ENCODE measurements around the gene SLC16A13.
A peak's percentile ranks its signal among the peaks of the same experiment; 100 is the strongest.
"Not testable (repeated sequence)": the region's sequence is repeated elsewhere in the genome, so short reads cannot be mapped to it uniquely, and the experiment has no call there.

The SLC16A13 gene

DNA sequence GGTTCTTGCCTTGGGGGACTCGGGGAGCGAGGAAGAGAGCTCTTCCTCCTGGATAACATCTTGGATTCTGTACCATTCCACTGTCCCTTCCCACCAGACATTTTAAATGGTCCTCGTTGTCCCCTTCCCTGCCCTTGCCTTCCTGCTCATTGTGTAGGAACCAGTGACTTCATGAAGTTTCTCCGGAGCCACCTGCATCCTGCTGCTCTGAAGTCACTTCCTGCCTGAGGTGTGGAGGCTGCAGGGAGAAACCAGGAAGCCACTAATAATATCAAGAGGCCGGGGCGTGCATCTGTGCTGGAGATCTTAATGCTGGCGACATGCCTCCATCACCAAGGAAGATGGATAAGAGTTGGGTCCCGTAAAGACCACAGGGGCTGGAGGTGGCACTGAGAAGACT is 6.2 kb upstream of the SLC16A13 start:
- DNase-seq: peak in 1 of 4 experiments; percentile 17

DNA sequence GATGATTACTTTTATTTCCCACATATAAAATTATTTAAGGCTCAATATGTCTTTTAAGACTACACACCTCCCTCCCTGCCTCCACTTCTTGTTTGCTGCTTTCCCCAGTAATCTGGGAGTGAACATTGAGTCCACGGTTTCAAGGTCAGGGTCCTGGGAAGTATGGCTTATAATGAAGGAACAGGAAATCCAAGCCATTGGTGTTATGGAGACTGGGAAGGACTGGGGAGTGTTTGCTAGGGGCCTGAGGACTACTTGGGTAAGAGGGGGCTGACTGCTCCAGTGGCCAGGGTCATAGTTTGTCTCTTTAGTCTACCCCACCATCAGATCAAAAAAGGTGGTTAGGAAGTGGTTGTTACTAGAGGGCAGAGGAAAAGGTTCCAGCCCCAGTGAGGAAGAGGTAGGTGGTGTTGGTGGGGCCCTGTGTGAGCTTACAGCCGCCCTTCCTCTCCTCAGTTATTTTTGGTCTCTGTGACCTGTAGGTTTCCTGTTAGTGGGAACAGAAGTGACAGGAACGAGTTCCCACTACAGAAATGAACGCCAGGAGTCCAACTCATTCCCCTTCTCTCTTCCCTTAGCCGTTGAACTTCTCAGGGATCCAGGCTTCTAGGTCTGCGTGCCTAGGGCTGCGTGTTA is 742 bp upstream of the SLC16A13 start:
- DNase-seq: peak in 1 of 4 experiments; percentile 45

DNA sequence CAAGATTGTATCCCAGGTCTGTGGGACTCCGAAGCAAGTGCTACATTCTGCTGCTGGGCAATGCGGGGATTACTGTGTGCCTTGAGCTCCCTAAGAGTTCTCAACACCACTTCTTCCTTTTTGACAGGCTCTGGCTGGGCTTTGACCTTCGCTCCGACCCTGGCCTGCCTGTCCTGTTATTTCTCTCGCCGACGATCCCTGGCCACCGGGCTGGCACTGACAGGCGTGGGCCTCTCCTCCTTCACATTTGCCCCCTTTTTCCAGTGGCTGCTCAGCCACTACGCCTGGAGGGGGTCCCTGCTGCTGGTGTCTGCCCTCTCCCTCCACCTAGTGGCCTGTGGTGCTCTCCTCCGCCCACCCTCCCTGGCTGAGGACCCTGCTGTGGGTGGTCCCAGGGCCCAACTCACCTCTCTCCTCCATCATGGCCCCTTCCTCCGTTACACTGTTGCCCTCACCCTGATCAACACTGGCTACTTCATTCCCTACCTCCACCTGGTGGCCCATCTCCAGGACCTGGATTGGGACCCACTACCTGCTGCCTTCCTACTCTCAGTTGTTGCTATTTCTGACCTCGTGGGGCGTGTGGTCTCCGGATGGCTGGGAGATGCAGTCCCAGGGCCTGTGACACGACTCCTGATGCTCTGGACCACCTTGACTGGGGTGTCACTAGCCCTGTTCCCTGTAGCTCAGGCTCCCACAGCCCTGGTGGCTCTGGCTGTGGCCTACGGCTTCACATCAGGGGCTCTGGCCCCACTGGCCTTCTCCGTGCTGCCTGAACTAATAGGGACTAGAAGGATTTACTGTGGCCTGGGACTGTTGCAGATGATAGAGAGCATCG is 2.4 kb downstream of the SLC16A13 start:
- no peak for DNase-seq

DNA sequence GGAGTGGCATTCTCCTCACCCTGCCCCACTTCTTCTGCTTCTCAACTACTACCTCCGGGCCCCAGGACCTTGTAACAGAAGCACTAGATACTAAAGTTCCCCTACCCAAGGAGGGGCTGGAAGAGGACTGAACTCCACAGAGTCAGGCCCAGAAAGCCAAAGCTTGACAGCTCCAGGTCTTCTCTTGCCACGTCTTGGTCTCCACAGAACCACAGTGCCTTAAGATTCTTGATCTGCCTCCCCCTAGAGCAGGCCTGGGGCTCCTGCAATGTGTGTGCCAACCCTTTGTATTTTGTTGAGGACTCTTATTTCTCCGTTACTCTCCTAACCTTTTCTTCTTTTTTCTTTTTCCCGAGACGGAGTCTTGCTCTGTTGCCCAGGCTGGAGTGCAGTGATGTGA is 4.0 kb downstream of the SLC16A13 start:
- DNase-seq: no peak

DNA sequence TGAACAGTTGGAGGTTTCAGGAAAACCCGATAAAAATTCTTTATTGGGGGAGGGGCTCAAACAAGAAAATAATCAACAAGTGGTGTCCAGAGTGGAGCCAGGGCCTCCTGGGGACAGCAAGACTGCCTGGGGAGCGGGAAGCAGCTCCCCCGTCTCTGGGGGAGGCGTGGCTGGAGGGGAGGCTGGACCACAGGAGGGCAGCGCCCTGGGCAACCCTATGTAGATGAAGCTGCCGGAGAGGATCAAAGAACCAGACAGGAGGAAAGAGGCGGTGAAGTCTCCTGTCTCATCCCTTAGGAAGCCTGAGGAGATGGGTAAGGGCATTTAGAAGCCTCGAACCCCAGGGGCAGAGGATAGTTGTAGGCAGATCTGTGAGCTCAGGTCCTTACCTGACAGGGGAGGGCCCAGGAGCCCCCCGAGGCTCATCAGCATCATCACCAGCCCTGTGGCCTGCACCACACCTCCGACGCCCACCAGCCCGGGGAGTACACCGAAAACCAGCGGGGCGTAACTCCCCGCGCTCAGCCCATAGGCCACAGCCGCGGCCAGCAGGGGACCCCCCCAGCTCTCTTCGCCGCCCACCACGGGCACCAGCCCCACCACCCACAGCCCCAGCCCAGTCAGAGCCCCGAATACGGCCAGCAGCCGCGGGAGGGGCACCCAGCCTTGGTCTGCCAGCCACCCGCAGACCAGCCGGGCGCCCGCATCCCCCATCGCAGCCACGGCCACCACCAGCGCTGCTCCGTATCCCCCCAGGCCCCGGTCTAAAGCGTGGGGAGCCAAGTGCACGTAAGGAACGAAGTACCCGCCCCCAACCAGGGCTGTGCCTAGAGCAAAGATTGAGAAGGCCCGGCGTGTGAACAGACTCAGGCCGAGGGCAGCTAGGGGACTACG is 6.0 kb downstream of the SLC16A13 start:
- DNase-seq: no peak

DNA sequence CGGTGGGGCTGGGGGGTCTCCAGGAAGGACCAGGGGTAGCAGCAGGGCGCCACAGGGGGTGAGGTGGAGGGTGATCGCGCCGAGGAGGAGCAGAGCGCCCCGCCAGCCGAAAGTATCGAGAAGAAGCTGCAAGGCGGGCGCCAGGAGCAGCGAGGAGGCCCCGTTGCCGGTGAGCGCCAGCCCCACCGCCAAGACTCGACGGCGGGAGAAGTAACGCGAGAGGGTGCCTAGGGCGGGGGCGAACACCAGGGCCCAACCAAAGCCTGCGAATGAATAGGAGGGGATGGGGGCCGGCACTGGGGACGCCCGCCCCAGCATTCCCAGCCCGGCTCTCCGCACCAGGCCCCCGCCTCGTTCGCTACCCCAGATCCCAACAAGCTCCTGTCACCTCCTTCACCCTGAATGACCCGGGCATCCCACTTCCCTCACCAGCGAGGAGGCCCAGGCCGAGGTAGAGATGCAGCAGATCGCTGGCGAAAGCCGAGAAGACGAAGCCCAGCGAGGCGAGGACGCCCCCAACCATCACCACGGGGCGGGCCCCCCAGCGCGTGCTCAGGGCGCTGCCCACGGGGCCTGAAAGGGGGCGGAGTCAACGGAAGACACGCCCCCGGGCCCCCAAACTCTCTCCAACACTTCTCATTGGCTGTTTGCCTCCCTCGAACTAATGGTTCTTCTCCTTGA is 6.8 kb downstream of the SLC16A13 start:
- peak in 3 of 4 experiments; percentile 19 to 47 (median 24) for DNase-seq

DNA sequence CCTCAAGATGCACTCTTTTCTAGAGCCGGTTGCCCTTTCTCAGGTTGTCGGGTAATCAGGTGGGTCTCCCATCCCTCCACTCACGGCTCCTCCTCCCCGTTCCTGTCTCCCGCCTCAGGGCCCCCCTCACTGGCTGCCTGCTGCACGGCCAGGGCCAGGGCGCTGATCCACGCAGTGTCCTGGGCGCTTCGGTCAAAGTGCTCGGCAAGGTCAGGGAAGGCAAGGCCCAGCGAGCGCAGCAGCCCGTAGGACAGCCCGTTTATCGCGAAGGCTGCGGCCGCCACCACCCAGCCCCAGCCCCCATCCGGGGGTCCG is 7.3 kb downstream of the SLC16A13 start:
- DNase-seq: peak in 1 of 4 experiments; percentile 27

DNA sequence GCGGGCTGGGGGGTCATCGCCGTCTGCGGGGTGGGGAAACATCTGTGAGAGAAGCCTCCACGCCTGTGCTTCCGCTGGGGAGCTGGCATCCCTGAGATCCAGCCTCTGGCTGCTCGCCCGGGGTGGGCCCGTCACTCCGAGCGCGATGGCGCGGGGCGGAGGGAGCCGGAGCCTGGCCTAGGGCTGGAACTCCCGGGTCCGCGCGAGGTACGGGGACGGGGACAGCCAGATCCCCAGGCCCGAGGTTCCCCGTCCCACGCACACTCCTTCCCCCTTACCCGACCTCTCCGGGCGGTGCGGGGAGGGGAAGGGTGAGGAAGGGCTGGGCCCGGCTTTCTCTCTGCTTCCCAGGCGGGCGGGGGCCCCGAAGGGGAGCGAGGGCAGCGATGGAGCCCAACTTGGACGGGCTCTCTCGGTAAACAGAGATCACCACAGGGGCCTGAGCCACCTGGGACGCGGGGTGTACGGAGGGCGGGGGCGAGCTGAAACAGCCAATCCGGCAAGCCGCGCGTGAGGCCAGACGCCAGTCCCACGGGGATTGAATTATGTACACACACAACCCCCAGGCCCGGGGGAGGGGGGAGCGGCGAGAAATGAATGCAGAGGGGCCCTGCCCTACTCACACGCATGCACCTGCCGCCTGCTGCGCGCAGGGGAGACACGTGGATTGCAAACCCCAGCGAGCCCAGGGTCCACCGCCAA is 7.8 kb downstream of the SLC16A13 start, which contains the start of gene SLC16A11:
Gene SLC16A11, minus strand, starts transcription at position 596 of the 702 bp plus-strand sequence. Its CDS starts 579 bp downstream, at position 17.
- DNase-seq: peak in 1 of 4 experiments; percentile 21

DNA sequence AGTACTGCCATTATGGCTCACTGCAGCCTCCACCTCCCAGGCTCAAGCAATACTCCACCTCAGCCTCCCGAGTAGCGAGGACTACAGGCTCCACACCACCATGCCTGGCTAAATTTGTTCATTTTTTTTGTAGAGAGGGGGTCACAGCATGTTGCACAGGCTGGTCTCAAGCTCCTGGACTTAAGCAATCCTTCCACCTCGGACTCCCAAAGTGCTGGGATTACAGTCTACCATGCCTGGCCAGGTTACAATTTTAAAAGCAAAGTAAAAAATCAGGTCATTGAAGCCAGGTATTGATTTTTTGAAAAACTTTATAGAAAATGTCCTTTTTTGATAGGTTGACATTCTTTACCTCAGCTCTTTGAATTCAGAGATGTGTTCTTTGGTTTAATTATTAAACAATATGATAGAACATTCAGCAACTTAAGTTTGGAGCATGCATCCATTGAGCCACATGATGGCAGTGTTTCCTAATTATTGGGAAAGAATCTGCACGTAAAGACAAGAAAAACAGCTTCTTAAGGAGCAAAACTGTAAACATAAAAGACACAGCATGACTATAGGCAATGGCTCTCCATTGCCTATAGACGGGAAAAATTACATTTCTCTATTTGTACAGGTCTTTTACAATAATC is 9.8 kb downstream of the SLC16A13 start:
- no peak for DNase-seq

DNA sequence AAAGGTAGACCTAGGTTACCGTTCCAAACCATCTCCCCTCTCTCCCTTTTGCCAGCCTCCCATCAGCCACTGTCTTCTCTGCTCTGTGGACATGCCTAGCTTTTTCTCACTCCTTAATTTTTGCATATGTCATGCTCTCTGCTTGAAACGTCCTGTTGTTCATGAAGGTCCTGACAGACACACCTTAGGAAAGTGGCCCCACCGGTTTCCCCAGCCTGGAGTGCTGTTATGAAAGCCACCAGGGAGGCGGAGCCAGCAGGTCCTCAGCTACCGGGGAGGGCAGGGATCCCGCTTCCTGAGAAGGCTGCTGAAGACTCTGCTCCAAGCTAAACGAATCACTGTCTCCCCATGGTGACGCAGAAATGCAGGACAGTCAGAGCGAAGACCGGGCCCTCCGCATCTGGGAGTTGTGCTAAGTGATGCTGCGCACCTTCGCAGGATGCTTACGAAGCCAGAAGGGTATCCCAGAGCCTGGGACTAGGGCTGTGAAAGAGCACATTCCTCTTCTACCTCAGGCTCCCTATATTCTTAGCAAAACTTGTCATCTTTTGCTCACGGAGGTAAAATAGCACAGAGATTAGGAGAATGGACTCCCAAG is 10.4 kb downstream of the SLC16A13 start:
- DNase-seq: peak in 2 of 4 experiments; percentile 17 to 21

DNA sequence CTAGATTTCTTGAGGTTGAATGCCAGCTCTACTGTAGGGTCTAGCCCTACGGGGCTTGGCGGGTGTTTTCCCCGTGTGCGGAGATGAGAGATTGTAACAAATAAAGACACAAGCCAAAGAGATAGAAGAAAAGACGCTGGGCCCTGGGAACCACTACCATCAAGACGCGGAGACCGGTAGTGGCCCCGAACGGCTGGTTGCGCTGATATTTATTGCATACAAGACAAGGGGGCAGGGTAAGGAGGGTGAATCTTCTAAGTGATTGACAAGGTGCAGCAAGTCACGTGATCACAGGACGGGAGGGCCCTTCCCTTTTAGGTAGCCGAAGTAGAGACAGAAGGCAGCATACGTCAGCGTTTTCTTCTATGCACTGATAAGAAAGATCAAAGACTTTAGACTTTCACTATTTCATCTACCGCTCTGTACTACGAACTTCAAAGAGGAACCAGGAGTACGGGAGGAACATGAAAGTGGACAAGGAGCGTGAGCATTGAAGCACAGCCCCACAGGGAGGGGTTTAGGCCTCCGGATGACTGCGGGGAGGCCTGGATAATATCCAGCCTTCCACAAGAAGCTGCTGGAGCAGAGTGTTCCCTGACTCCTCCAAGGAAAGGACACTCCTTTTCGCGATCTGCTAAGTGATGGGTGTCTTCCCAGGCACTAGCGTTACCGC is 11.0 kb downstream of the SLC16A13 start:
- peak in 2 of 4 experiments; percentile 19 to 47 for DNase-seq

DNA sequence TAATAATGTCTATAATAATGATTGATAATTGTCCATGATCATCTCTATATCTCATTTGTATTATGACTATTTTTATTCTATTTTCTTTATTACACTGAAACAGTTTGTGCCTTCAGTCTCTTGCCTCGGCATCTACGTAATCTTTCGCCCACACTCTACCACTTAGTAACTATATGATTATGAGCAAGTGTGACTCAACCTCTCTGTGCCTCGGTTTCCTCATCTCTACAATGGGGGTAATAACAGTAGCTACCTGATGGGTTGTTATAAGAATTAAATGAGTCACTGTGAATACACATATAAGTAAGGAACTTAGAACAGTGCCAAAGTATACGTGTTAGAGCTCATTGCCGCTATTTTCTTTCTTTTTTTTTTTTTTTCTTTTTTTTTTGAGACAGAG is 11.8 kb downstream of the SLC16A13 start:
- DNase-seq: no peak

DNA sequence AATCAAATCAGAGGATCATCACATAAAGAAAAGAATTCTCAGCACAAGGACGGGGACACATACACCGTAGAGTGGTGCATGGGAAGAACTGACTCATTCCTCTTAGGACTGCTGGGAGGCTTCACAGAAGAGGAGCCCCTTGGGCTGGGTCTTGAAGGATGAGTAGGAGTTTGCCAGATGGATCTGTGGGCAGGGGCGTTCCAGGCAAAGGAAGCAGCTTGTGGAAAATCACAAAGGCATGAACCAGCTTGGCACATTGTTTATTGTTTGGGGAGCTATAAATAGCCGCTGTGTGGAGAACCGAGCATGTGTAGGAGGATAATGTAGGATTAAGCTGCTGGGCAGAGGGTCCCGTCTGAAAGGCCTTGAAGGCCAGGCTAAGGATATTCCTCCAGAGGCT is 13.2 kb downstream of the SLC16A13 start:
- DNase-seq: no peak

DNA sequence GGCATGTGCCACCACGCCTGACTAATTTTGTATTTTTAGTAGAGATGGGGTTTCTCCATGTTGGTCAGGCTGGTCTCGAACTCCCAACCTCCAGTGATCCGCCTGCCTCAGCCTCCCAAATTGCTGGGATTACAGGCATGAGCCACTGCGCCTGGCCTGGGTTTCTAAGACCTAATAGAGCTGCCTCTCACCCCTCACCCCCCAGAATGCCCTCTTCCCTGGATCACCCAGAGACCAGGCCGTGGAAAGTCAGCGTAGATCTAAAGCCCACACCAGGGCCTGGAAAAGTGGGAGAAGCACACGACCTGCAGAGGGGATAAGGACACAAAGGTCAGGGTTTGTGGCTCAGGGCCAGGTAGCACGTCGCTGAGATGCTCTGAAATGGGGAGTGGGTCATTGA is 14.8 kb downstream of the SLC16A13 start:
- DNase-seq: not testable (repeated sequence)

DNA sequence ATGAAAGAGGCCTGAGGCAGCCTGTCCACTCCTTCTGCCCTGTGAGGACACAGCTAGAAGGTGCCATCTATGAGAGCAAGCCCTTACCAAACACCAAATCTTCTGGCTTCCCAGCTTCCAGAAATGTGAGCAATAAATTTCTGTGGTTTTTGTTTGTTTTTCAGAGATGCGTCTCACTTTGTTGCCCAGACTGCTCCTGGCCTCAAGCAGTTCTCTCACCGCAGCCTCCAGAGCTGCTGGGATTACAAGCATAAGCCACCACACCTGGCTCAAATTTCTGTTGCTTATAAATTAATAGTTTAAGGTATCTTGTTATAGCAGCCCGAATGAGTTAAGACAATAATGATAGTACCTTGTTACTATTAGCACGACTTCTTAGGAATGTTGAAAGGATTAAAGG is 20.6 kb downstream of the SLC16A13 start:
- DNase-seq: no peak

DNA sequence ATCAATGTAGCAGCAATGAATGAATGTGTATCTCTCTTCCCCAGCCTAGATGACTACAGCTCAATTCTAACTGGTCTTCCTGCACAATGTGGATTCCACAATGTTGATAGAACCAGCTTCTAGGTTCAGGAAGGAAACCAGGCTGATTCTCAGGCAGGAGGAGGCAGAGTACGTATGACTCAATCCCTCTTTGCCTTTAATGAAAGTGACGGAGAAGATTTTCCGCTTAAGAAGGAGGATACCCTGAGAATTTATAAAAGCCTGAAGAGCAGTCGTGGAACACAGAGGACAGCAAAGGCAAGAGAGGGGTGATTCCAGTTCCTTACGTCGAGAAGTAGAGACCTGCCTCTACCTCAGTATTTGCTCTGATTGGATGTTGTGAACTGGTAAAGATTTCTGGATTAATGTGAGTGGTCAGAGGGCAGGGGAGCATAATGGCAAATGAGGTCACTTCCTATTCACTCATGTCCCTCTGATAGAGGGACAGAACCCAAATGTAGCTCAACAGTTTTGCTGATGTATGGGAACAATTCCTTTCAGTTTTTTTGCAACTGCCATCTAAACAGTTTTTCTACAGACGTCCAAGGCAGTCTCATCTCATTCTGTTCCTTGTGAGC is 23.1 kb downstream of the SLC16A13 start:
- DNase-seq: no peak

DNA sequence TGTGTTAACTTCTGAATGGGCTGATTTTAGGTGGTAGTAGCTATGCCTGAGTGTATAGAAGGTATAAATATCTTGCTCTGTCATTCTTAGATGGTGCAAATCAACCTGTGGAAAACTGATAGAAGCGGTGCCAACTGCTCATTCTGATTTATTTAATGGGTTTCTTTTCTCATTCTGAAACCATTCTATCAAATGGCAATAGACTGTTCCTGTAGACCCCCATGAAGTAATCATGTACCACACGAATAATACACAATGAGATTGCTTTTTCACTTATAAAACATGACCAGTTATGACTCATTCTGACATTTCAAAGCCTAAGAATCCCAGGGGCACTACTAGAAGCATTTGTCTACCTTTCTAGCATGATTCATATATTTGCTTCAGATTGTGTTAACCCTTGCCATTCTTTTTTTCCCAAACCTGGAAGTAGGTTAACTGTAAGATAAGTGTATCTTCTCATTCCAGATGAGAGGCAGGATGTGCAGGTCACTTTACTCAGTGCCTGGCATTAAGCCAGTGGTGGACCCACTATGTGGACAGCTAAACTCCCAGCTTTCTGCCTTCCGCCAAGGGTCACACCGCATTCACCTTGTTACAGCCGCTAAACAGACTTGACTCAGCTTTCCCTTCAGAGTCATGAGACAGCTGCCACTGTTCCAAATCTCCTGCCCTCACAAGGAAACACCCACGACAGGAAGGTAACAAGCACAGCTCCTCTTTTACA is 24.5 kb downstream of the SLC16A13 start:
- DNase-seq: no peak

DNA sequence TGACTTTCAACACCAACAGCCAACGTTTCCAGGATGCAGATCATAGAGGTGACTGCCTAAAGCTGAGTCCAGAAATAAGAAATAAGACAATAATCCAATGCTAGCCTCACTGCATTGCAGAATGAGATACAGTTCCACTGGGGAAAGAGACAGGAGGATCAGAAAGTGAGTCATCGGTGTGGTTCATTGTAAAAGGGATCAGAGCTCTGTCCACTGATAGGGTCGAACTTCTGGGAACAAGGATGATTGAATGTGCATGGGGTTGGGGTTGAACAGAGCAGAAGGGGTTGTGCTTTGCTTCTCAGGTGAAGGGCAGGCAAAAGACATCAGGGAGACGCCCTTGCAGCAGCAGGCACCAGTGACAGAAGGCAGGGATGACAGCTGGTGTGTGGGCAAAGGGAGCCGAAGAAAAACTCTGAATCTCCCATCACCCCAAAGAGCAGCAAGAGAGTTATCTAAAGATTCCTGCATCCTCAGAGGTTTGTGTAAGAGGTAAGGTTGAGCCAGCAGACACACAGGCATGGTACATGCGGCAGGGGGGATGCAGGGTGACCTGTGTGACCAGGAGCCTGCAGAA is 27.8 kb downstream of the SLC16A13 start:
- no peak for DNase-seq

DNA sequence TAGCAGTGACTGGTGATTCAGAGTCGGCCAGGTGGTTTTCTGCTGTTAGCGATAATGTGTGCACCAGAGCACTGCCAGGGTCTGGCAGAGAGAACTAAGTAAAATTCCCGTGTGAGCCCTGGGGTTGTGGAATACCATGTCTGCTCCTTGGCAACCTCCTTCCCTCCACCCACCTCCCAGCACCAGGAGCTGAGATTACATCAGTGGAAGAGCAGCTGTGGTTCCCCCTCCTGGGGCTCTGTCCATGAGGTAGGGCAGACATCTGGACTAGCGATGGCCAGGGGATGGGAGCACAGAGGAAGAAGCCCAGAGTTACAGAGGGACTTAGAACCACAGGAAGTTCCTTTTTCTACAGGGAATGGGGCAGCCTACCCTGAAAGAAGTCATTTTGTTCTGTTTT is 28.4 kb downstream of the SLC16A13 start:
- DNase-seq: no peak

Measured in activated naive CD4-positive, alpha-beta T cell (primary cell).